D341Med (cell line): ENCODE results near the gene ZC3H12C.
"Not testable (repeated sequence)": the region's sequence is repeated elsewhere in the genome, so short reads cannot be mapped to it uniquely, and the experiment has no call there.

ENCODE experiments used
- DNase-seq: peaks from one replicate; pipeline ENCODE4 v3.0.0; 2012; ENCODE audit warnings: low spot score

The ZC3H12C gene

DNA sequence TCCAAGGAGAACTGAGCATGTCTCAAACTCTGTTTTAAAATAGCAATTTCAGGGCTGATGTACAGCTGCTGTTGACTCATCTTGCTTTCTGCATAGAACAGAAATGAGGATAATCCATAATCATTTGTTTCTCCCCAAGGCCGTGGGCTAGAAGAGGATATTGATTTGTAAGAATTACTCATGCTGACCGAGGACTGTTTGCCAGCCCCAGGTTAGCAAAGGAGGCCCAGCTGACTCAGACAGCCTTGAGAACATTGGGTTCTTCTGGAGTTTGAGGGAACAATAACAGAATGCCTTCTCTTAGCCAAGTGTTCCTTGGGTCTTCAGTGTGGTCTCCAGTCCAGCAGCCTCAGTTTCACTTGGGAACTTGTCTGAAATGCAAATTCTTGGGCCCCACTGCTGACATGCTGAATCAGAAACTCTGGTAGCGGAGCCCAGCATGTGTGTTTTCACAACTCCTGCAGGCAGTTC, 92.0 kb downstream of the ZC3H12C start:
- no peak for DNase-seq

DNA sequence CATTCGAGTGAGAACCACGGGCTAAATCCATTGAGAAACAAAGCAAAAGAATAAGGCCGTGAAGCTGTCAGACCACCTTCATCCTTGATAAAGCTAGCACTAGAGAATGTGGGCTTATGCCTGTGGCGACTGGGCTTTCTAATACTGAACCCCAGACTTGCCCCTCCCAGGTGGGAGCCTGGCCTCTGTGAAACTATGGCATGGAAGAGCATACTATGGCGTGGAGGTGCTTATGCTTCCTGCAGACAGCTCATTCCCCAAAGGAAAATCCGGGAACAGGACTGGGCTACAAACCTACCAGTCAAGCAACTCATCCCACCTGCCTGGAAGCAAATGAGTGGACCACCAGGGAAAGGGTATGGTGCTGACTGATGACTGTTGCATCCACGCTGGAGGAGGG, 92.4 kb downstream of the ZC3H12C start:
- no peak for DNase-seq

DNA sequence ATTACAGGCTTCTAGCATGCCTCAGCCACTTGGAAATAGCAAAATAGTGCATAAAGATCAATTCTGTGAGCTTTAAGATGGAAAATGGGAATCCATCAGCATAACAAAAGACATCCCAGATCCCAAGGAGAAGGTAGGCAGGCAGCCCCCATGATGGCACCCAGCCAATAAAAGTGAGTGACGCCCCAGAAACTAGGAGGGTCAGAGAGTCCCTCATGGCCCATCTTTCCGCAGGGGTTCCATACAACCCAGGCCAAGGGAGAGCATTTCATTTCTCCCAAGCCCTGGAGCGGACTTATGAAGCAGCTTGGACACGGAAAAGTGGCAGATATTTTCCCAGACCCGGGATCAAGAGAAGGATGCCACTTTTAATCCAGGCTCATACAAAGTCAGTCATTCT, 93.3 kb downstream of the ZC3H12C start:
- DNase-seq: no peak

DNA sequence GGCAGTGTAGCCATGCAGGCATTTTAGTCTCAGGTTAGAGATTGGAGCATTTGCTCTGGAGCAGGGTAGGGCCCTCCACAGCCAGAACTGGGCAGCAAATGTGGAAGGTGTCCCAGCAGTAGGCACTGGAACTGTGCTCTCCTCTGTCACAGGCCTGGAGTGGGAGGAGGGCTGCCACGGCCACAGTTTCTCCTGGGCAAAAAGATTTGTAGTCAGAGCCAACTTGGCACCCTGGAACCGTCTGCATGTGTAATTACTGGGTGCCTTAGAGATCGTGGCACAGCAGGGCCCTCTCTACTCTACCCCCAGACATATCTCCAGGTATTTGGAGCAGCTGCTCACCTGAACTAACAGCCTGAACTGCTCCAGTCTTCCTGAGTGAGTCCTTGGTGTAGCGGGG, 93.7 kb downstream of the ZC3H12C start:
- no peak for DNase-seq

DNA sequence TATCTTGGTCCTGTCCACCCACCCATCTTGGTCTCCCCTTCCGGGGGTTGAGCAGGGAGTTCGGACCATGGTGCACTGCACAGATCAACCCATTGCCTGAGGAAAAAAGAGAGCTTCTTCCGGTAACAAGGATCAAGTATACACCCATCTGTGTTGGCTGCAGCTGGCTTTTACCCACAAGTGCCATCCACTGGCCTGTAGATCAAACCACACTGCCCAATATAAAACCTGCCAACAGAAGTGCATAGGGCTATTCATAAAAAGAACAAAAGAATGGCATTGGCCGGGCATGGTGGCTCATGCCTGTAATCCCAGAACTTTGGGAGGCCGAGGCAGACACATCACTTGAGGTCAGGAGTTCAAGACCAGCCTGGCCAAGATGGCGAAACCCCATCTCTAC, 94.5 kb downstream of the ZC3H12C start:
- DNase-seq: no peak

DNA sequence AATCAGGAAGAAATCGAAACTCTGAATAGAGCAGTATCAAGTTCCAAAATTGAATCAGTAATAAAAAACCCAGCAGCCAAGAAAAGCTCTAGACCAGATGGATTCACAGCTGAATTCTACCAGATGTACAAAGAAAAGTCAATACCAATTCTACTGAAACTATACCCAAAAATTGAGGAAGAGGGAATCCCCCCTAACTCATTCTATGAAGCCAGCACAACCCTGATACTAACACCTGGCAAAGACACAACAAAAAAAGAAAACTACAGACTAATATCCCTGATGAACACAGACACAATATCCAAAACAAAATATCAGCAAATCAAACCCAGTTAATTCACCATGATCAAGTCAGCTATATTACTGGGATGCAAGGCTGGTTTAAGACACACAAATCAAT, 97.7 kb downstream of the ZC3H12C start:
- no peak for DNase-seq

DNA sequence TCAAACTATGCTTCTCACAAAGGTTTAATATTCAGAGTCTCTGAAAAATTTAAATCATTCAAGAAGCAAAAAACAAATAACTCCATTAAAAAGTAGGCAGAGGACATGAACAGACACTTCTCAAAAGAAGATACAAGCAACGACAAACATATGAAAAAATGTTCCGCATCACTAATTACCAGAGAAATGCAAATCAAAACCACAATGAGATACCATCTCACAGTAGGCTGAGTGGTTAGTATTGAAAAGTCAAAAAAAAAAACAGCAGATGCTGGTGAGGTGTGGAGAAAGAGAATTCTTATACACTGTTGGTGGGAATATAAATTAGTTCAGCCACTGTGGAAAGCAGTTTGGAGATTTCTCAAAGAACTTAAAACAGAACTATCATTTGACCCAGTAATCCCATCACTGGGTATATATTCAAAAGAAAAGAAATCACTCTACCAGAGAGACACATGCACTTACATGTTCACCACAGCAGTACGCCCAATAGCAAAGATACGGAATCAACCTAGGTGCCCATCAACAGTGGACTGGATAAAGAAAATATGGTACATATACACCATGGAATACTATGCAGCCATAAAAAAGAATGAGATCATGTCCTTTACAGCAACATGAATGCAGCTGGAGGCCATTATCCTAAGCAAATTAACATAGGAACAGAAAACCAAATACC, 99.6 kb downstream of the ZC3H12C start:
- DNase-seq: not testable (repeated sequence)

DNA sequence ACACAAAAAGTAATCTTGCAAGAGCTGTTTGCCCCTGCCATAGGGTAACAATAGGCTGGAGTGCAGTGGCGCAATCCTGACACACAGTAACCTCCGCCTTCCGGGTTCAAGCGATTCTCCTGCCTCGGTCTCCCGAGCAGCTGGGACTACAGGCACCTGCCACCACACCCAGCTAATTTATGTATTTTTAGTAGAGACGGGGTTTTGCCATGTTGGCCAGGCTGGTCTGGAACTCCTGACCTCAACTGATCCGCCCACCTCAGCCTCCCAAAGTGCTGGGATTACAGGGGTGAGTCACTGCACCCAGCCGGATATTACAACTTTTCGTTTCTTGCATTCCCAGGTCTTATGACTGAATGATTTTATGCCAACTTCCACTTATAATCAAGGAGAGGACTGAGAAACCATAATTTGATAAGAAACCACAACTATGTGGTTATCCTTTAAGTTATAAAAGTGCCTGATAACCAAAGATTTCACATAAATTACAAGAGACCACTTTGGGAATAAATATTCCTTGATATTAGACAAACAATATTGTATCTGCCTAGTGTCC, 101.1 kb downstream of the ZC3H12C start:
- not testable (repeated sequence) for DNase-seq

DNA sequence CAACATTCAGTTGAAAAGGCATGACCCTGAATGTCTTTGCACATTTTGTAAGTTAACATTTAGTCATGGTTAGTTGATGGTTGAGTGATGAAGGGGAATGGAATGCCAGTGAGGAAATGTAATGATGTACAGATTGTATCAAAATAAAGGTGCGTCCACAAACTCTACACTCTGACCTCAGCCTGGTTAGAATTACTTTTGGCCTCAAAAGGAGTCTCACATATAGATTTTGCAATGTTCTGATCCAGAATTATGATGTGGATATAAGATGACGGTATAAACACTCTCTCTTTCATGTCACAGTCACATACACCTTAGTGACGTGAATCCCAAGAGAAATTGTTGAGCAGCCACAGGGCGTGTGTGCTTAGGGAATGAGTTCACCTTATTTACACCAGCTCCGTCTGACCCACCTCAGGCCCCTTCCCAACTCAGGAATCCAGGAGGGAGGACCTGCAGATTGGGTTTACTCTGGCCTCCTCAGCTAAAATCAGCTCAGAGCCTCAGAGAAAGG, 103.1 kb downstream of the ZC3H12C start:
- DNase-seq: no peak

DNA sequence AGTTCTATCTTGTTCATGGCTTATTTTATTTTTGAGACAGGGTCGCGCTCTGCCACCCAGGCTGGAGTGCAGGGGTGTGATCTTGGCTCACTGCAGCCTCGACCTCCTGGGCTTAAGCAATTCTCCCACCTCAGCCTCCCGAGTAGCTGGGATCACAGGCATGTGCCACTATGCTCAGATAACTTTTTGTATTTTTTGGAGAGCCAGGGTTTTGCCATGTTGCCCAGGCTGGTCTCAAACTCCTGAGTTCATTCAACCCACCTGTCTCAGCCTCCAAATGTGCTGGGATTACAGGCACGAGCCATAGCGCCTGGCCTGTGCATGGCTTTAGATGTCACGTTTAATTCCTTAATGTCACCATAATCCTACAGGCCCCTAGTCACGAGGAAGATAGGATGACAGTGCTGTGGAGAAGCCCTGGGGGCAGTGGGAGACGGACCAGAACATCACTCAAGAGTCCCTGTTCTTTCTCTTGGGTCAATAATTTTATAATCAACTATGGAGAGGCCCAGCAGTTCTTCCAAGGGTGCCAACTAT, 103.8 kb downstream of the ZC3H12C start:
- DNase-seq: no peak

DNA sequence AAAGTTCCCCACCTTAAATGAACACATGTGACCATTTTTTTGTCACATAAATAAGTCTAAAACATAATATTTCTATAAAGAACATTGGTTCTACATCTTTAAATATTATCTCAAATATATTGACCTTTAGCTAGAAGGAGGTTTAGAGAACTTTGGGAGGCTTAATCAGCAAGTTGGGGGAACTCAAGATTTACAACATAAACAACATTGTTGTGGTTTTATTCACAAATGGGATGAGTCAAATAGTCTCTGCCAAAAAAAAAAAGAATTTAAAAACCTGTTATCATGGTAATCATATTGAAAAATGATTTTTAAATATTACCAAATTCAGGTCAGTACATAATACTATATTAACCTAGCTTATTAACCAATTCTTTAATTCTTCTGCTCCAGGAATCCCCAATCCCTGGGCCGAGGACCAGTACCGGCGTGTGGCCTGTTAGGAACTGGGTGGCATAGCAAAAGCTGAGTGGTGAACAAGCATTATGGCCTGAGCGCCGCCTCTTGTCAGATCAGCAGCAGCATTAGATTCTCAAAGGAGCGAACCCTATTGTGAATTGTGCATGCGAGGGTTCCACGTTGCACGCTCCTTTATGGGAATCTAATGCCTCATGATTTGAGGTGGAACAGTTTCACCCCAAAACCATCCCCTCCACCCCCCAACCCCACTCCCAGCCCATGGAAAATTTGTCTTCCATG, 105.0 kb downstream of the ZC3H12C start:
- no peak for DNase-seq

DNA sequence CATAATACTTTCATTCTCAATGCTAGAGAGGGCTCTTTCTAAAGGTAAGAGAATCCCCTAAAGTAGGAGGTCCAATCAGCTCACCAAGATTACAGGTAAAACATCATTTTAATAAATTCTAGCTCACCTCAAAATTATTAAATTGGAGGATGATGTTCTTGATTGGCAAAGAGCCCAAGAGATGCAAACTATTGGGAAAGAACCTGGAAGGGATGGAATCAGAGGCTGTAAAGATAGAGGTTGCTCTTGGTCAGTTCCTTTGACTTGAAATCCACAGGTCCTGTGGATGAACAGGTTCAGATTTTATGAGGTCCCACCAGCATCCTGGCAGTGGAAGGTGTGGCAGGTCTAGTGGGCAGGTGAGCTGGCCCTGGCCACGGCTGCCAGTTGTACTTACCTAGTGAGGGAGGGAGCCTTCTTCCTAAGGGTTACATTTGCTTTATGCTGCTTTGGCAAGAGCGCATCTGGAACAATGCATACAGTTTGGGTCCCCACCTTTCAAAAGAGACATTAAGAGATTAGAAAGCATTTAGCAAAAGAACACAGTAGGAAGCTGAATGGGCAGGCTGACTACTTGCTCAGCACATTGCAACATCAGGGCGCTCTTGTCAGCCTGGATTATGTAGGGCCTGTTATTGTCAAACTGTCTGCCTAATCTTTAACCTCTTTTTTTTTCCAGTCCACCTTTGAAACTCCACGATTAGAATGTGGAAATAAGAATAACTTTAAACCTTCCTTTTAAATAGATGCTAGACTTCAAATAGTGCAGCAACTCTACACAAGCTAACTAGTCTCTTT, 106.2 kb downstream of the ZC3H12C start:
- no peak for DNase-seq

DNA sequence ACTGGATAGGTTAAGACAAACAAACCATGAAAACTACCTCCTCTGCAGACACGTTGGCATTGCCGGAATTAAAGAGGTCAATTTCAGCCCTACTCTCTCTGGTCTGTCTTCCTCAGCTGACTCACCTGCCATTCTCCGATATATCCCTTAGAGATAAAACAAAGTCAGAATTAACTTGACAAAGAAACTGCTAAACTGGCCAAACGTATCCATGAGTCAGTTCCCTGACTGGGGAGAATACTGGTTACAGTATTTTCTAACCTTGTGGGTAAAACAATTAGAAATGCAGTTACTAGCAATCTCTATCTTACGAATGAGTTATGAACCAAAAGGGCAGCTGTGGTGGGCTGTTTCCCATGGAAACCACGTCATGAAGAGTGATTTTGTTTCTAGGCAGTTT, 107.0 kb downstream of the ZC3H12C start:
- no peak for DNase-seq

DNA sequence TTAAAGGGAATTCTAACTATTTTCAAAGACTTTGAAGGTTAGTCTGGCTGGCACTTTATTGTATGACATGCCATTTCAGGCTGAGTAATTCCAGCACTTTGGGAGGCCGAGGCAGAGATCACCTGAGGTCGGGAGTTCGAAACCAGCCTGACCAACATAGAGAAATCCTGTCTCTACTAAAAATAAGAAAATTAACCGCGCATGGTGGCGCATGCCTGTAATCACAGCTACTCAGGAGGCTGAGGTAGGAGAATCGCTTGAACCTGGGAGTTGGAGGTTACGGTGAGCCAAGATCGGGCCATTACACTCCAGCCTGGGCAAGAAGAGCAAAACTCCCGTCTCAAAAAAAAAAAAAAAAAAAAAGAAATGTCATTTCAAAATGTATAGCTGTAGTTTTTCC, 107.6 kb downstream of the ZC3H12C start:
- no peak for DNase-seq

DNA sequence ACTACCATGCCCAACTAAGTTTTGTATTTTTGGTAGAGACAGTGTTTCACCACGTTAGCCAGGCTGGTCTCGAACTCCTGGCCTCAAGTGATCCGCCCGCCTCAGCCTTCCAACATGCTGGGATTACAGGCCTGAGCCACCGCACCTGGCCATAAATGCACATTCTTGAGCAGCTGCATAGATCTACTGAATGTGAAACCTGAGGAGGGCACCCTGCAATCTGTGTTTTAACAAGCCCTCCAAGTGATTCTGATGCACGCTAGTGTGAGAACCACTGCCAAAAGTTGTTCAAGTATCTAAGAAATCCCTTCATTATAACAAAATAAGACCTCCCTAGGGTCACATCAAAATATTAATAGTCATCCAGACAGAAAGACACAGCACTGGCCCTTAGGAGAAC, 113.9 kb downstream of the ZC3H12C start:
- DNase-seq: no peak

DNA sequence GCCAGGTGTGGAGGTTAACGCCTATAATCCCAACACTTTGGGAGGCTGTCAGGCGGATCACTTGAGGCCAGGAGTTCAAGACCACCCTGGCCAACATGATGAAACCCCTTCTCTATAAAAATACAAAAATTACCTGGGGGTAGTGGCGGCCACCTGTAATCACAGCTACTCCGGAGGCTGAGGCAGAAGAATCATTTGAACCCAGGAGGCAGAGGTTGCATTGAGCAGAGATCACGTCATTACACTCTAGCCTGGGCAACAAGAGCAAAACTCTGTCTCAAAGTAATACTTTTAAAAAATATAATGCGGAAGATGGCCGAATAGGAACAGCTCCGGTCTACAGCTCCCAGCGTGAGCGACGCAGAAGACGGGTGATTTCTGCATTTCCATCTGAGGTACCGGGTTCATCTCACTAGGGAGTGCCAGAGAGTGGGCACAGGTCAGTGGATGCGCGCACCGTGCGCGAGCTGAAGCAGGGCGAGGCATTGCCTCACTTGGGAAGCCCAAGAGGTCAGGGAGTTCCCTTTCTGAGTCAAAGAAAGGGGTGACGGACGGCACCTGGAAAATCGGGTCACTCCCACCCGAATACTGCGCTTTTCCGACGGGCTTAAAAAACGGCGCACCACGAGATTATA, 115.6 kb downstream of the ZC3H12C start:
- not testable (repeated sequence) for DNase-seq

DNA sequence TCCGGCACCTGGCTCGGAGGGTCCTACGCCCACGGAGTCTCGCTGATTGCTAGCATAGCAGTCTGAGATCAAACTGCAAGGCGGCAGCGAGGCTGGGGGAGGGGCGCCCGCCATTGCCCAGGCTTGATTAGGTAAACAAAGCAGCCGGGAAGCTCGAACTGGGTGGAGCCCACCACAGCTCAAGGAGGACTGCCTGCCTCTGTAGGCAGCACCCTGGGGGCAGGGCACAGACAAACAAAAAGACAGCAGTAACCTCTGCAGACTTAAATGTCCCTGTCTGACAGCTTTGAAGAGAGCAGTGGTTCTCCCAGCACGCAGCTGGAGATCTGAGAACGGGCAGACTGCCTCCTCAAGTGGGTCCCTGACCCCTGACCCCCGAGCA, 116.1 kb downstream of the ZC3H12C start:
- not testable (repeated sequence) for DNase-seq

DNA sequence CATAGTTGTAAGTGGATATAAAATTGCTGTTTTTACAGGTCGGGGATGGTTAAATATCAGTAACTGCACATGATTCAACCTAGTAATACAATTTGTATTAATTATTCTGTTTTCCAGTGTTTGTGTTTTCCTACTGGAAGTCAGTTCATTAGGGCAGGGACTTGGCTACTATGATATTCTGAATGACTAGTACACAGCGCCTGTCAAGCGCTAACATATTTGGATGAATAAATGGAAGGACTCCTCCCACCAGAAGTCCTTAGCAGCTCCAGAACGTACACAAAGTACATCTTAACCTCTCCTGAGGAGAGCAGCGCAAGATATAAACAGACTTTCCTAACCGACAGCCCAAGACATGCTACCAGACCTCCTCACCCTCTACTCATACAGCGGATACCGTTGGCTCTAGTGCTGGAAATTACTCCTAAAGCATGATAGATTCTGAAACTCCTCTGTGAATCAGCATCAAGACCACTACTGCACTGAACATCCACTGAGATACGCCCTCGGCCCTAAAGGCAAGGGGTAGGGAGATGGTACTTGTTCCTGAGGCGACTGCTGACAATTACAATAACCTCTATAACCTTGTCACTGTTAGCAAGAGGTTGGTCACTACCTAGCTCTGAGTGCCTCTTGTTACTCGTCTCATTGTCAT, 124.2 kb downstream of the ZC3H12C start:
- DNase-seq: no peak

DNA sequence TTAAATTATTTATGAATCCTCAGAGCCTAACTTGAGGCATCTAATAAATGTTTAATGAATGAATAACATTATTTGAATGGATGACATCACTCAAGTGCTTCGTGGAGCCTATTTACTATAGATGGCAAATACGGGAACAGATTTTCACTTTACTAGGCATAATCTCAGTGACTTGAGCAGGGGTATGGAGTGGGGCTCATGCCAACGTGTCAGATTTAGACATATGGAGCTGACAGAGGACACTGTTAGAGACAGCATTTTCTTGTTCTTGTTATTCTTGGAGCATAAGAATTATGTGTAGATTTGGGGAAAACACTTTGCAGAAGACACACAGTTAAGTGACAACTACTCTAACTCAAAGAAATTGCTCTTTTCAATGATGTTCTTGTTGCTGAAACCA, 124.7 kb downstream of the ZC3H12C start:
- DNase-seq: no peak

DNA sequence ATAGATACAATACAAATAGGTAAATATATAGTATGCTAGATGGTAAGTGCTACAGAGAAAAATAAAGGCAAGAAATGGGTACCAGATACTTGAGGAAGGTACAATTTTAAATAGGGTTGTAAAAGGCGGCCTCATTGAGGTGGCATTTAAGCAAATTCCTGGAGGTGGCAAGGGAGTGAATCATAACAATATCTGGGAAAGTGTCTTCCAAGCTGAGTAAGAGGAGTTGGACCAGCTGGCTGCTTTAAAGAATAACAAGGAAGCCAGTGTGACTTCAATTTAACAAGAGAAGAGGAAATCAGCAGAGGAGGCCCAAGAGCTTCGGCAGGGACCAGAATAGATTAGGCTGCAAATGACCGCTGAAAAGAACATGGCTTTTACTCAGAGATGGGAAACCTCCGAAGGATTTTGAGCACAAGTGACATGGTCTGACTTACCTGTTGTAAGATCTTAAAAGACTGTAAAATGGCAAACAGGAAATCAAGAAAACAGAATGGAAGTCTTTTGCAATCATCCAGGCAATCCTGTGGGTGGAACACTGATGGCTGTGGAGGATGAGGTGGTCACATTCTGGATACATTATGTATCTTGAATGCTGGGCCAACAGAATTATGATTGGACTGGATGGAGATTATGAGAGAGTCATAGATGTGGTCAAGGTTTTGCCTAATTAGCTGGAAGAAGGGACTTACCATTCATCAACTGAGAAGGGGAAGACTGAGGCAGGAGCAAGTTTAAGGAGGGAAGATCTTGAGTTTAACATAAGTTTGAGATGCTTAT, 126.0 kb downstream of the ZC3H12C start:
- no peak for DNase-seq
